GM18951 (cell line): ENCODE data around the gene TXNRD2.

ENCODE experiments used
- POLR2A ChIP-seq: IDR thresholded peaks from 4 replicates; pipeline ENCODE4 v1.6.1; 2011; ENCODE audit warnings: mild to moderate bottlenecking; ENCODE audit not compliant: insufficient read length, insufficient read depth; ENCODE audit errors: extremely low read depth
- in situ Hi-C: fragments of 300-500 bp; cut with MboI; formaldehyde crosslinking; loops from one replicate; pipeline ENCODE4 v1.12.0; 2022; ENCODE audit warnings: low sequenced_read_pairs, mixed read lengths, inconsistent platforms; ENCODE audit not compliant: unreplicated experiment

TXNRD2 gene

DNA sequence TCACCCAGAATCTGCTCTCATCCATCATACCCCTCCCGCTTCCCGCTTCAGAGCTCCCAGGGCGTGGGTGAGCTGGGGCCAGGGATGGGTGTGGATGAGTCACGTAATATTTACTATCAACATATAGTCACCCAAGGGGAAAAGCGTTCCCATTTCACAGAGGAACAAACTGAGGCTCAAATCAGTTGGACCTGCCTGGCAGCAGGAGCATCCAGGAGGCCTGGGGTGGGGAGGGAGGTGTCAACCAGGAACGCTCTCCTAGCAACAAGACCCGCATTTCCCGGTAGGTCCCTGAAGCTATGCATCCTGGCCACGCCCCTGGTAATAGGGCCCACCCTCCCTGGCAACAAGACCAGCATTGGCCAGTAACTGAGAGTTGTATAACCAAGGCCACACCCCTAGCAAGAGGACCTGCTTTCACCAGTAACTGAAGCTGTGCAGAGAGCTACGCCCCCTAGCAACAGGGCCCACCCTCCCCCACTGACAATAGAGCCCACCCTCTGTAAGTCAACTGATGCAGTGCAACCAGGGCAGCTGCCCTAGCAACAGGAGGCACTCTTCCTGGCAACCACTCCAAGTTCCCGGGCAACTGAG, 32.7 kb upstream of the TXNRD2 start:
- TF ChIP-seq POLR2A: no peak
- in situ Hi-C loops: no loop called here

DNA sequence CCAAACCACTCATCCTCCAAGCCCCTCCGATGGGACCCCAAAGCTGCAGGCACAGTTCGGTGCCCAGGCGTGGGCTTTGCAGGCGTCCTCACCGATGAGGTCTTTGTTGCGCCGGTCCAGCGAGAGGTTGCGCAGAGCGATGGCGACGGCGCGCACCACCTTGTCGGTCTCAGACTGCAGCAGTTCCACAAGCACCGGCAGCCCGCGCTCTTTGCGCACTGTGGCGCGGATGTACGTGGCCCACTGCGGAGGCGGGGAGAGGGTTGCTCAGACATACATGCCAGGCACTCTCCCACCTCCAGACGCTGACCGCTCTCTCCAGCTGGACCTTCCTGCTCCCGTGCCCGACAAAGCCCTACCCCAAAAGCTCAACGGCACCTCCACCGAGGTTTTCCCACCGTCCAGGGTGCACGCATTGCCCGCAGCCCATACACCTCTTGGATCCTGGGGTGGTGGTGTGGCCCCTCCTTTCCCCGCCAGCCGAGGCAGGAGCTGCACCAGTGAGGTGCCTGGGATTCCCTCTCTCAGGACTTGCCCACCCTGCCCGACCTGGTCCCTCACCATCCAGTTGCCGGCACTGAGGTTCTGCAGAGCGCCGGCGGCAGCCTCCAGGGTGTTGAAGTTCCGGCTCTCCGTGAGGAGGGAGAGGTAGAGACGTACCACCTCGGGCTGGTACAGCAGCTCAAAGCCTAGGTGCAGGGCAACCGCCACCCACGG, 32.1 kb upstream of the TXNRD2 start:
- in situ Hi-C loops: no loop called here
- no peak for TF ChIP-seq POLR2A

DNA sequence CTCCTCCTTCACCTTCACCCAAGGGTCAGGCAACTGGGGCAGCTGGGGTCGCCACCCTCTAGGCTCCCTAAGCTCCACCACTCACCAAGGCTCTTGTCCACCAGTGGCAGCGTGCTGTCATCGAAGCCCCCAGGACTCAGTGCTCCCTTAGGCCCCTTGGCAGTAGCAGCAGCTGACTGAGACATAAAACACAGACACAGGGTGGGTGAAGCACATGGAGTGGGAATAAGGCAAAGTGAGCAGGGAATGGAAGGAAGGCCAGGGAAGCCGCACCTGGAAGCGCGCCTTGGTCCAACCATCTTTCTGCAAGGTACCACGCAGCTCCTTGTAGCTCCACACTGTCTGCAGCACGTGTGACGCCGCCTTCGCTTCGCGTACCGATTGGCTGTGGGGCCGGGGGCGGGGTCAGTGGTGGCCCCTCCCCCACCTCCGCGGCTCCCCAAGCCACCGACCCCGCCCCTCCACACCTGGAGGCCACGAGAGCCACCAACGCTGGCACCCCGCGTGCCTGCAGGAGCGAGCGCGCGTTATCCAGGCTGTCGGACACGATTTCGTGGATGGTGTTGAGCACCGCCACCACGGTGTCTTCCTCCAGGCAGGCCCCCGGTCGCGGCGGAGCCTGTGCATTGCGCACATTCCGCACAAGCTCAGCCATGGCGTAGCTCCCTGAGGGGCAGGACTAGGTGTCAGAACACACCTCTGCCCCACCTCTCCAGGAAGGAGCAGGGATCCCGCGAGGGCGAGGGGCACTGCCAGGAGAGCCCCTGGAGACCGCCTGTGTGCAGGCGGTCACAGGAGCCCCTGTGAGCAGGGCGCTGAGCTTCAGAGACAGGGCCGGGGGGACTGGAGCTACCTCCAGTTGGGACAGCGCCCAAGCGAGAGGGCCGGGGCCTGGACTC, 31.3 kb upstream of the TXNRD2 start:
- in situ Hi-C loops: no loop called here
- TF ChIP-seq POLR2A: no peak

DNA sequence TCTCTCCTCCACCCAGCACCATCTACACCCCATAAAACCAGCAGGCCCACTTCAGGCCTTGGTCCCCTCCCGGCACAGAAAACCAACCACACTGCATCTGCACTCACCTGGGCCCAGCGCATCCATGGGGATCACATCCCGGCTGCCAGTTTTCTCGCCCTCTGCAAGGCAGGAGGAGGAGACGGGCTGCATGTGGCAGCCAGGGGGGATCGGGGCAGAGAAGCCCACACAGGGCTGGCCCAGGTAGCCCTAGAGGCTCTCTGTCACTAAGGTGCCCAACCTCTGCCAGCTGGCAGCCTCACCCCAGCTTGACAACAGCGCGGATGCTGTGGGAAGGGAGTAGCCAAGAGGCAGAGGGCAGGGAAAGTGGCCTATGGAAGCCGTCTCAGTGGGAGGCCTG, 30.6 kb upstream of the TXNRD2 start:
- in situ Hi-C loops: no loop called here
- TF ChIP-seq POLR2A: no peak

DNA sequence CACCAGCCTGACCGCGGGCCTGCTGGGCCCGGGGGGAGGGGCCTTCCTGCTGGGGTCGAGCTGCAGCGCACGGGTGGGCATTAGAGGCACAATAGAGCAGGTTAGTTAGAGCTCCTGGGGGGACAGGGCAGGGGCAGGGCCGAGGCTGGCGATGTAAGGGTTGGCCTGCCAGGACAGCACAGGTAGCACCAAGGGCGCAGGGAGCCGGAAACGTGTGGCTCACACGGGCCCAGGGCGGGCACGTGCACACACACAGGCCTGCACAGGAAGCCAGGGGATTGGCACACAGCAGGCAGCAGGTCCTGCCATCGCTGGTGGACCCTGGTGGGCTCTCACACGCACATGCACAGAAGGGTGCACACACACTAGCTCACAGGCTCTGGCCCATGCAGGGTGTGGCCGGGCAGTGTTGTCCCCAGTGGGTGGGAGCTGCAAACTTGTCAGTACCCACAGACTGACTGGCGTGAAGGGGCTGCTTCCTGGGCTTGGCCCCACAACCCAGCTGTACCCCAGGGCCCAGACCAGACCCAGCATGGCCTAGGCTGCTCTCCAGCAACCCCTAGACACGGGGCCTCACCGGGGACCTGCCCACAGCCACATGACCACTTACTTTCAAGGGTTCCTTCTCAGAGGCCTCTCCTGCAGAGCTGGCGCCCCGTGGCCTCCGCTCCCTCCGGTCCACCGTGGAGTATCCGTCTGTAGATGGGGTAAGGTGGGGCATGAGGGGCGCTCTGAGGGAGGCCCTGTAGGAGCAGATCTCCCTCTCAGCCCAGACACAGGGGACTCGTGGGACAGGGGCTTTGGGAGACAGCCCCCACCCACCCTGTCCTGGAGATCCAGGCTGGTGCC, 29.9 kb upstream of the TXNRD2 start:
- in situ Hi-C loops: no loop called here
- no peak for TF ChIP-seq POLR2A

DNA sequence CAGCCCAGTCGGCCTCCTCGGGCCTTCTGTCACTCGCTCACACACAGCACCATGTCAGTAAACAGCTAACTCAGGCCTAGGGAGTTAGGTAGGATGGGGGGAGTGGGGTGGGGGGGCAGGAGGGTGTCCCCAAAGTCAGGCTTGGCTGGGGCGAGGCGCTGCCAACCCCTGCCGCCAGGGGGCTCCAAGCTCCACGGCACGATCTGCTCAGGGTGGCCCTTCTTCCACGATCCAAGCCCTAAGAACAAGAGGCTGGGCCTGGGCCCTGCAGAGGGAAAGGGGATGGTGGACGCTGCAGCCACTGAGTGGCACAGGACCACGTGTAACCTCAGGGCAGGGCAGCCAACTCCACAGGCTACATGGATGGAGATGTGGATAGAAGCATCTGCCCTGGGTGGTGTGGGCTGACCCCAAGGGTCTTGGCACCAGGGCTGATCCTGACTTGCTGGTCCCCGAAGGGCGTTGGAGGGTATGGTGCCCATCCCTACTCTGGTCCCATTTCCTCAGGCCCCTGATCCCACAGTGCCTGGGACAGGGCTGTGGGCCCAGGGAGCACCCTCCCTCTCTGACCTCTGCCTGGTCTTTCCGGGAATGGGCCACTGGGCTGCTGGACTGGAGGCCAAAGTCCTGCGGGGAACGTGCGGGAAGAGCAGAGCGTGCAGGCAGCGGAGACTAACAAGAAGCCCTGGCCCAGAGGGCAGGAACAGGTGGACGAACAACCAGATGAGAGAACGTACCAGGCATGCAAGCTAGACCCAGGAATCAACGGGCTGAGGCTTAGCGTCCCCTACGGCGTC, 29.1 kb upstream of the TXNRD2 start:
- in situ Hi-C loops: no loop called here
- TF ChIP-seq POLR2A: no peak

DNA sequence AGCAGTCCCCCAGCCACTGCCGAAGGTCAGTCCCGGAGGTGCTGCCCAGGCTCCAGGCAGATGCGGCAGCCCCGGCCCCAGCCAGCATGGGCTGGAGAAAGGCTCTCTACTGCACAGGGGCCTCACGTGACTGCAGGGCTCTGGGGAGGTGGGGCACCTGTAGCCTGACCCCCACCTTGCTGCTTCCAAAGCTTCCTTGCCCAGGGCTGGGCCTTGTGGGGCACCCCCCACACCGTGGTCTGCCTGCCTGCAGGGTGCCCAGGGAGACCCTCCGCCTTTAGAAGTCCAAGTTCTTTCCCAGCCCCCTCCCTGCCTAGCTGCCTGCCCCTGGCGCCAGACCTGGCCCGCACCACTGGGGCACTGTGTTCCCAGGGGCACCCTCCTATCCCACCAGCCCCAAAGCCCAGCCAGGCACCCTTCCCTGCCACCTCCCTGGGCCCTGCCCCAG, 28.4 kb upstream of the TXNRD2 start:
- in situ Hi-C loops: no loop called here
- TF ChIP-seq POLR2A: no peak

DNA sequence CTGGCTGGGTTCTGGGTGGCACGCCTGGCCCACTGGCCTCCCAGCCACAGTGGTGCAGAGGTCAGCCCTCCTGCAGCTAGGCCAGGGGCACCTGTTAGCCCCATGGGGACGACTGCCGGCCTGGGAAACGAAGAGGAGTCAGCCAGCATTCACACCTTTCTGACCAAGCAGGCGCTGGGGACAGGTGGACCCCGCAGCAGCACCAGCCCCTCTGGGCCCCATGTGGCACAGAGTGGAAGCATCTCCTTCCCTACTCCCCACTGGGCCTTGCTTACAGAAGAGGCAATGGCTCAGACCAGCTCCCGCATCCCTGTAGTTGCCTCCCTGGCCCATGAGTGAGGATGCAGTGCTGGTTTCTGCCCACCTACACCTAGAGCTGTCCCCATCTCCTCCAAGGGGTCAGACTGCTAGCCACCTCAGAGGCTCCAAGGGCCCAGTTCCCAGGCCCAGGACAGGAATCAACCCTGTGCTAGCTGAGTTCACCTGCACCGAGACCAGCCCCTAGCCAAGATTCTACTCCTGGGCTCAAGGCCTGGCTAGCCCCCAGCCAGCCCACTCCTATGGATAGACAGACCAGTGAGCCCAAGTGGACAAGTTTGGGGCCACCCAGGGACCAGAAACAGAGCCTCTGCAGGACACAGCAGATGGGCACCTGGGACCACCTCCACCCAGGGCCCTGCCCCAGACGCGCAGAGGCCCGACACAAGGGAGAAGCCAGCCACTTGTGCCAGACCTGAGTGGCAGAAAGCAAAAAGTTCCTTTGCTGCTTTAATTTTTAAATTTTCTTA, 27.7 kb upstream of the TXNRD2 start:
- in situ Hi-C loops: no loop called here
- no peak for TF ChIP-seq POLR2A

DNA sequence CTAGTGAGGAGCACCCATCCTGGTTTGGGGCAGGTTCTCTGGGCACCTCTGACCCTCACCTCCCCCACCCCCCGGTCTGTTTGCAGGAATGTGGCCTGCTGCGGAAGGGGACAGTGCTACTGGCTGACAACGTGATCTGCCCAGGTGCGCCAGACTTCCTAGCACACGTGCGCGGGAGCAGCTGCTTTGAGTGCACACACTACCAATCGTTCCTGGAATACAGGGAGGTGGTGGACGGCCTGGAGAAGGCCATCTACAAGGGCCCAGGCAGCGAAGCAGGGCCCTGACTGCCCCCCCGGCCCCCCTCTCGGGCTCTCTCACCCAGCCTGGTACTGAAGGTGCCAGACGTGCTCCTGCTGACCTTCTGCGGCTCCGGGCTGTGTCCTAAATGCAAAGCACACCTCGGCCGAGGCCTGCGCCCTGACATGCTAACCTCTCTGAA, 26.9 kb upstream of the TXNRD2 start:
- in situ Hi-C loops: no loop called here
- no peak for TF ChIP-seq POLR2A

DNA sequence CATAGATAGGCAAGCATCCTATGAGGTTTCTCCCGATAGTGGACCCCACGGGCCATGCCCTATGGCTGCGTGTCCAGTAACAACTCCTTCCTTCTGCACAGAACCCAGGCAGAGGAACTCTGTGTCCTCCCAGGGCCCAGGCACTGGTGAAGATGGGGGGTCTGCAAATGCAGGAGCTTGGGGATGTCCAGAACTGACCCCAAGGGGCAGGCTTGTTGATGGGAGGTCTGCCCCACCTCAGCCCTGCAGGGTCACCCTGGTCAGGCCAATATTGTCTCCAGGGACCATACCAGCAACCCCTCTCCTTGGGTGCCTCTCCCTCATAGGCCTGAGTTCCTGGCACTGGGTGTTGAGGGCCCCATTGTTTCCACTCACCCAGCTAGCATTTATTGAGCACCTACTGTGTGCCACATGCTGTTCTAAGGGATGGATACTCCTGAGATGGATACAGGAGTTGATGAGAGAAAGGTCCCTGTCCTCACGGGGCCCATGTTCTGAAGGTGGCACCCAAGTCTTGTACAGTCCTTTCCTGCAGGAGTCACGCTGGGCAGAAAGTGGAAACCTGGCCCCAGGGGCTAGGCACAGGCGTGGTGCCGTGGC, 26.3 kb upstream of the TXNRD2 start:
- no peak for TF ChIP-seq POLR2A
- in situ Hi-C loops: no loop called here

DNA sequence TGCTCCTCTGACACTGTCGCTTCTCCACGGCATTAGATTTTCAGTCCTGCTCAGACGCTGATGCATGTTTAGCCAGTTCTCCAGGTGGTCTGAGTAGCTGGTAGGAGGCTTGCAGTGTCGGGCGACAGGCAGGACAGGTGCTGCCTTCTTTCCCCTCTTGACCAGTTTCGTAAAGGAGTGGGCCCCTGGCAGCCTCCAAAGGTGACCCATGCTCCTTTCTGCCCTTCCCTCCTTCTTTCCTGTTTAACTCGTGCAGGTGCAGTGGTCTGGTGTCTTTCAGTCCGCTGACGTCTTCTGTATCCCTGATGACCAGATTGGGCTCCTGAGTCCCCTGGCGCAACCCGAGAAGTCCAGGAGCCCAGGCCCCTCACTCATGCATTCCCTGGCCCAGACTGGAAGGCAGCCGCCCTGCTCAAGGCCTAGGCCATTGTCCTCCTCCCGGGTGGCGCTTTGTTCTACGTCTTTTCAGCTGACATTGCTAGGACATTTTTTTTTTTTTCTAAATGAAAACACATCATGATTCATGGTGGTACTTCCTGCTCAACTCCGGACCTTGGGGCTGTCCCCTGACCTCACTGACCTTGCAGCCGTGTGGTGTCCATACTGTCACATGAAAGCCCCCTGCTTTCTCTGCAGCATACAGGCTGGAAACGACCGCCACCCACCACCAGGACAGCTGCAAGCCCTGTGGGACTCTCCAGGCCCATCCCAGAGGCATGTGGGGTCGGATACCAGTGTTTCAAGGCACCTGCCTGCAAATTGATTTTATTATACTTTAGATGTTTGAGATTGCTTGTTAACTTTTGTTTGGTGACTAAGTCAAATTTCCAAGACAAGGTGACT, 25.5 kb upstream of the TXNRD2 start:
- in situ Hi-C loops: no loop called here
- no peak for TF ChIP-seq POLR2A
